ENCODE measurements around the gene MICA.

MICA gene

DNA sequence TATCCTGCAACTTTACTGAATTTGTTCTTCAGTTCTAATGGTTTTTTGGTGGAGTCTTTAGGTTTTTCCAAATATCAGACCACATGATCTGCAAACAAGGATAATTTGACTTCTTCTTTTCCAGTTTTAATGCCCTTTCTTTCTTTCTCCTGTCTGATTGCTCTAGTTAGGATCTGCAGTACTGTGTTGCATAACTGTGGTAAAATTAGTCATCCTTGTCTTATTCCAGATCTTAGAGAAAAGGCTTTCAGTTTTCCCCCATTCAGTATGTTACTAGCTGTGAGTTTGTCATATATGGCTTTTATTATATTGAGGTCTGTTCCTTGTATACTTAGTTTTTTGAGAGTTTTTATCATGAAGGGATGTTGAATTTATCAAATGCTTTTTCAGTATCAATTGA lies 4.3 kb downstream of the MICA start:
- TF ChIP-seq TAF1 (IDR thresholded peaks at IDR 0.05; ENCODE audit: borderline replicate concordance, insufficient read depth, low read length) (no peak), POLR2AphosphoS5 (IDR thresholded peaks at IDR 0.05; ENCODE audit: low read depth, low read length) (no peak), FOXP2 (optimal IDR thresholded peaks at IDR 0.05; ENCODE audit: borderline replicate concordance, extremely low read depth, extremely low read length, insufficient read depth) (no peak), SIN3A (IDR thresholded peaks at IDR 0.05; ENCODE audit: borderline replicate concordance, insufficient read depth, low read length) (no peak)
- TF ChIP-seq, protein P1, sequence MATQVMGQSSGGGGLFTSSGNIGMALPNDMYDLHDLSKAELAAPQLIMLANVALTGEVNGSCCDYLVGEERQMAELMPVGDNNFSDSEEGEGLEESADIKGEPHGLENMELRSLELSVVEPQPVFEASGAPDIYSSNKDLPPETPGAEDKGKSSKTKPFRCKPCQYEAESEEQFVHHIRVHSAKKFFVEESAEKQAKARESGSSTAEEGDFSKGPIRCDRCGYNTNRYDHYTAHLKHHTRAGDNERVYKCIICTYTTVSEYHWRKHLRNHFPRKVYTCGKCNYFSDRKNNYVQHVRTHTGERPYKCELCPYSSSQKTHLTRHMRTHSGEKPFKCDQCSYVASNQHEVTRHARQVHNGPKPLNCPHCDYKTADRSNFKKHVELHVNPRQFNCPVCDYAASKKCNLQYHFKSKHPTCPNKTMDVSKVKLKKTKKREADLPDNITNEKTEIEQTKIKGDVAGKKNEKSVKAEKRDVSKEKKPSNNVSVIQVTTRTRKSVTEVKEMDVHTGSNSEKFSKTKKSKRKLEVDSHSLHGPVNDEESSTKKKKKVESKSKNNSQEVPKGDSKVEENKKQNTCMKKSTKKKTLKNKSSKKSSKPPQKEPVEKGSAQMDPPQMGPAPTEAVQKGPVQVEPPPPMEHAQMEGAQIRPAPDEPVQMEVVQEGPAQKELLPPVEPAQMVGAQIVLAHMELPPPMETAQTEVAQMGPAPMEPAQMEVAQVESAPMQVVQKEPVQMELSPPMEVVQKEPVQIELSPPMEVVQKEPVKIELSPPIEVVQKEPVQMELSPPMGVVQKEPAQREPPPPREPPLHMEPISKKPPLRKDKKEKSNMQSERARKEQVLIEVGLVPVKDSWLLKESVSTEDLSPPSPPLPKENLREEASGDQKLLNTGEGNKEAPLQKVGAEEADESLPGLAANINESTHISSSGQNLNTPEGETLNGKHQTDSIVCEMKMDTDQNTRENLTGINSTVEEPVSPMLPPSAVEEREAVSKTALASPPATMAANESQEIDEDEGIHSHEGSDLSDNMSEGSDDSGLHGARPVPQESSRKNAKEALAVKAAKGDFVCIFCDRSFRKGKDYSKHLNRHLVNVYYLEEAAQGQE (IDR thresholded peaks at IDR 0.05; ENCODE audit: insufficient read depth in 1 of 2, low read depth in 2 of 2, low read length in 2 of 2), result no peak

DNA sequence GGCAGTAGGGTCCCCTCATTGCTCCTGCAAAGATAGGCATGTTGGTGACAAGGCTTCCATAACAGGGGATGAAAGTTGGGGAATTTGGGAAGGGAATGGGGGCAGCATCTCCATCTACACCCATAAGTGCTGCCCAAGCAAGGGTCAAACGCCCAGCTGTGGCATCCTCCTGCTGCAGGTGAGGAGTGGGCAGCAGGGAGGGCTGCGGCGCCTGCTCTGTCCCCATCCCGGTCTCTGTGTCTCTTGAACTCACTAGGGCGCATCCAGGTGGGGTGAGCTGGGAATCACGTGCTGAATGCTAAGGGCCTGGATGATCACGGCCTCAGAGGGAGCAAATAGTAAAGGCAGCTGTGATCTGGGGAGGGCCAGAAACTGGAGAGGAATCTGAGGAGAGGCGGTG lies 9.1 kb downstream of the MICA start:
- no peak for TF ChIP-seq TAF1 (IDR thresholded peaks at IDR 0.05; ENCODE audit: borderline replicate concordance, insufficient read depth, low read length)
- no peak for TF ChIP-seq FOXP2 (optimal IDR thresholded peaks at IDR 0.05; ENCODE audit: borderline replicate concordance, extremely low read depth, extremely low read length, insufficient read depth)
- TF ChIP-seq, protein P1 (IDR thresholded peaks at IDR 0.05; ENCODE audit: insufficient read depth in 1 of 2, low read depth in 2 of 2, low read length in 2 of 2), result no peak
- TF ChIP-seq POLR2AphosphoS5 (IDR thresholded peaks at IDR 0.05; ENCODE audit: low read depth, low read length), result no peak
- TF ChIP-seq SIN3A (IDR thresholded peaks at IDR 0.05; ENCODE audit: borderline replicate concordance, insufficient read depth, low read length), result no peak

DNA sequence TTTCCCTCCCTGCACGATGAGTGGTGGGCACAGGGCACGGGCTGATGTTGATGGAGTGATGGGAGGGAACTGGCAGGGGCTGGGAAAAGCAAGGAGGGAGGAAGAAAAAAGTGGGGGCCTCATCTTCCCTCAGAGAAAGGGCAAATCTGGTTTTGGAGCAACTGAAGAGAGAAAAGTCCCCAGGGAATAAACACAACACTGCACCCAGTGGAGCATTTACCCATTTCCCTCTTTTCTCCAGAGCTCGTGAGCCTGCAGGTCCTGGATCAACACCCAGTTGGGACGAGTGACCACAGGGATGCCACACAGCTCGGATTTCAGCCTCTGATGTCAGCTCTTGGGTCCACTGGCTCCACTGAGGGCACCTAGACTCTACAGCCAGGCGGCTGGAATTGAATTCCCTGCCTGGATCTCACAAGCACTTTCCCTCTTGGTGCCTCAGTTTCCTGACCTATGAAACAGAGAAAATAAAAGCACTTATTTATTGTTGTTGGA lies 11.4 kb downstream of the MICA start:
- no peak for TF ChIP-seq POLR2AphosphoS5 (IDR thresholded peaks at IDR 0.05; ENCODE audit: low read depth, low read length)
- no peak for TF ChIP-seq FOXP2 (optimal IDR thresholded peaks at IDR 0.05; ENCODE audit: borderline replicate concordance, extremely low read depth, extremely low read length, insufficient read depth)
- TF ChIP-seq, protein P1 (IDR thresholded peaks at IDR 0.05; ENCODE audit: insufficient read depth in 1 of 2, low read depth in 2 of 2, low read length in 2 of 2), result no peak
- TF ChIP-seq SIN3A (IDR thresholded peaks at IDR 0.05; ENCODE audit: borderline replicate concordance, insufficient read depth, low read length), result no peak
- no peak for TF ChIP-seq TAF1 (IDR thresholded peaks at IDR 0.05; ENCODE audit: borderline replicate concordance, insufficient read depth, low read length)

DNA sequence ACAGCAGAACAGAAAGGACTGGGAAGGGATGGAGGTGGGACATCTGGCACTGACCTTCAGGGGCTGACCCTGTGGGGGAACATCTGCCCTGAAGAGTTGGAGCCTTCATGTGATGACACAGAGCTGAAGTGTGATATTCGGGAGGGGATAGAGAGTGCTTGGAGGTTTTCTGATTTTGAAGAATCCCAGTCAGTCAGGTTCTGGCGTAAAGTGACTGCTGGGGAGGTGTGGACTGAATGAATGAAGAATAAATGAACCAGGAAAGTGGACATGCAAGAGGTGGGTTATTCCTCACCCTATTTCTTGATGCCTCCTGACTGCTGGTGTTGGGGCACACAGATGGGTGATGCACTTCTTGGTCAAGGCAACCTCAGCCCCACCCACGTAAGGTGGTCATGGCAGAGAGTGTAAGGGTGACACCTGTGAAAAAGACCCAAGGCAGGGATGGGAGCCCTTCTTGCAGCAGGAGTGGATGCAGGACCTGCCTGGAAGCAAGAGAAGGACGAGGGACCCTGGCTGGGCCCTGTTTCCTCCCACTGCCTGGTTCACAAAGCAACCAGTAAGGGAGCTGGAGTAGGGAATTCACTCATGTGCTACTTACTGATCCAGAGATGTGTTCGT lies 13.1 kb downstream of the MICA start:
- TF ChIP-seq POLR2AphosphoS5 (IDR thresholded peaks at IDR 0.05; ENCODE audit: low read depth, low read length), result no peak
- TF ChIP-seq TAF1 (IDR thresholded peaks at IDR 0.05; ENCODE audit: borderline replicate concordance, insufficient read depth, low read length), result no peak
- TF ChIP-seq, protein P1 (IDR thresholded peaks at IDR 0.05; ENCODE audit: insufficient read depth in 1 of 2, low read depth in 2 of 2, low read length in 2 of 2), result no peak

DNA sequence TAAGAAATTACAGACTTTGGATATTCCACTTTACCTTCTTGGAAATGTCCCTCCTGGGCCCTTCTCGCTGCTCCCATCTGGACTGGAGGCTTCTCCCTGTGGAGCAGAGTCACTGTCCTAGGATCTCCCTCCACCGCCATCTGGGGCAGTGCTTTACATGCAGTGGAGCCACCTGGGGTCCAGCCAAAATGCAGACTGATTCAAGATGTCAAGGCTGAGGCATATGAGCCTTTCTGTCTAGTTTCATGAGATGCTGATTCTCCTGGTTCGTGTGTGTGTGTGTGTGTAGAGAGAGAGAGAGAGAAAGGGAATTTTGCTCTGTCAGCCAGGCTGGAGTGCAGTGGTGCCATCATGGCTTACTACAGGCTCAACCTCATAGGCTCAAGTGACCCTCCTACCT lies 14.9 kb downstream of the MICA start:
- no peak for TF ChIP-seq TAF1 (IDR thresholded peaks at IDR 0.05; ENCODE audit: borderline replicate concordance, insufficient read depth, low read length)
- TF ChIP-seq, protein P1 (IDR thresholded peaks at IDR 0.05; ENCODE audit: insufficient read depth in 1 of 2, low read depth in 2 of 2, low read length in 2 of 2), result no peak
- no peak for TF ChIP-seq POLR2AphosphoS5 (IDR thresholded peaks at IDR 0.05; ENCODE audit: low read depth, low read length)
- no peak for TF ChIP-seq FOXP2 (optimal IDR thresholded peaks at IDR 0.05; ENCODE audit: borderline replicate concordance, extremely low read depth, extremely low read length, insufficient read depth)
- no peak for TF ChIP-seq SIN3A (IDR thresholded peaks at IDR 0.05; ENCODE audit: borderline replicate concordance, insufficient read depth, low read length)

All from PFSK-1 (cell line).